ENCODE measurements around the gene KCNJ13.

Gene KCNJ13

DNA sequence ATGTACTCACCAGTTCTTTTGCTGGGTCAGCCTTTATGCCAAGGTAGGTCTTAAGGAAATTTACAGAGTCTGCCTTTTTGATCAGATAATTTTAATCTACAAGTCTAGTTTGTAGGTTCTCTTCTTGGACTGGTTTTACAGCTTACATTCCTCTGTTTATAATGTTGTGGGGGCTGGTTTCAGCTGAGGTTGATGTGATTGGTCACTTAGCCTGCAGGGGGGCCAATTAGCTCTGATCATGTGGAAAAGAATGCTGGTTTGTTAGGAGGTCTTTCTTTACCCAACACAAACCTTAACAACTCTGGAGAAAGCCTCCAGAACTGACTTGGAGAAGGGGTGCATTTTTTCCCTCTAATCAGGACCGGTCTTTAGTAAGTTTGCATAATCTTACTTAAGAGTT, at the start of gene KCNJ13:
Gene KCNJ13, minus strand, starts transcription at position 131 of the 400 bp plus-strand sequence. CDS start 5,203 bp downstream, outside the sequence.
- DNase-seq (ENCODE audit: low read depth) = no peak

GRCh38 chr2:232817756-232818155, 41.4 kb upstream of the KCNJ13 start:
- no peak for DNase-seq (ENCODE audit: low read depth)

DNA sequence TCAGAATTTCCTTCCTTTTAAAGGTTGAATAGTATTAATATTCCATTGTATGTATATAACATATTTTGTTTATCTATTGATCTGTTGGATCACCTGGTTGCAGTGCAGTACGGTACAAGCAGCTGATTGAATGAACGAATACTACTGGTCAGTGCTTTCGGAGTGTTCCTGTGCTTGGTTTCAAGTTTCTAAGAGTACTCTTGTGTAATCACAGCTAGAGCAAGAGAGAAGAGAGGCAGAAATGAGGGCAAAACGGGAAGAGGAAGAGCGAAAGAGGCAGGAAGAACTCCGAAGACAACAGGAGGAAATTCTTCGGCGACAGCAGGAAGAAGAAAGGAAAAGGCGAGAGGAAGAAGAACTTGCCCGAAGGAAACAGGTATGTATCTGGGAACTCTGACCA, 40.3 kb upstream of the KCNJ13 start:
- no peak for DNase-seq (ENCODE audit: low read depth)

DNA sequence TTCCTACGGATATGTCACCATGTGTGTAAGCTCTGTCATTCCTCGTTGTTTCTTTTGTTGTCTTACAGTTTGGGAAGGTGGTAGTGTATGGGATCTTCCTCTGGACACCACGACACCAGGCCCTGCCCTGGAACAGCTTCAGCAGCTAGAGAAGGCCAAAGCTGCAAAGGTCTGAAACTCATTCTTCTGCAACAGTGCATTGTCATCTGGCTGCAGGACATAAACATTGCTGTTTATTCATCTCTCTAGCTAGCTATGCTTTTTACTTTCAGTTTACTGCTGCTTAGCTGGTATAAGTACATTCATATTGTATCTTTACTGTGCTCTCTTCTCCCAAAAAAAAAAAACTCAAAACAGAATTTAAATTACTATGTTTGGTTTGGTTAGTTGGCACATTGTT, 39.2 kb upstream of the KCNJ13 start:
- no peak for DNase-seq (ENCODE audit: low read depth)

DNA sequence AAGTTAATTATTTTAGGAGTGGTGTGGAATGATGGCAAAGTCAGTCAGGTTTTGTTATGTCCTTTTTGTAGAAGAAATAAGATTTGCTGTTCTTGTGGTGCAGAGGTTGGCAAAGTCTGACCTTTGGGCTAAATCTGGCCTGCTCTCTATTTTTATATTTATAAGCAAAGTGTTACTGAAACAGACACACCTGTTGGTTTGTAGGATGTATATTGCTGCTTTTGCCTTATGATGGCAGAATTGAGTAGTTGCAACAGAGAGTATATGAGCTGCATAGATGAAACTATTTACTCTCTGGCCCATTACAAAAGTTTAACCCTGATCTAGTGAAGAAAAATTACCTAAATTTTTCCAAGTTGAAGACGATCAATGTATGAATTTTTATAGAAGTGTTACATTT, 34.1 kb upstream of the KCNJ13 start:
- DNase-seq (ENCODE audit: low read depth) = no peak

GRCh38 chr2:232809349-232810124, 33.2 kb upstream of the KCNJ13 start:
- no peak for DNase-seq (ENCODE audit: low read depth)

DNA sequence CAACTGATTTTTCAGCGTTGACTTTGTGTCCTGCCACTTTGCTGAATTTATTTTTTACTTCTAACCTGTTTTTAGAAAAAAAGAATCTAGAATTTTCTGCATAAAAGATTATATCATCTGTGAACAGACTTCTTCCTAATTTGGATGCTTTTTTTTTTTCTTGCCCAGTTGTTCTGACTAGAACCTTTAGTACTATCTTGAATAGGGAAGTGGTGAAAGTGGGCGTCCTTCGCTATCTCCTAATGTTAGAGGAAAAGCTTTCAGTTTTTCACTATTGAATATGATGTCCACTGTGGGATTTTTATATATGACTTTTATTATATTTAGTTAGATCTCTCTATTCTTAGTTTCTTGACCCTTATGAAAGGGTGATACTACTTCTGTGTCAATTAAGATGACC, 25.7 kb upstream of the KCNJ13 start:
- no peak for DNase-seq (ENCODE audit: low read depth)

GRCh38 chr2:232800166-232800565, 23.8 kb upstream of the KCNJ13 start:
- DNase-seq (ENCODE audit: low read depth) = no peak

DNA sequence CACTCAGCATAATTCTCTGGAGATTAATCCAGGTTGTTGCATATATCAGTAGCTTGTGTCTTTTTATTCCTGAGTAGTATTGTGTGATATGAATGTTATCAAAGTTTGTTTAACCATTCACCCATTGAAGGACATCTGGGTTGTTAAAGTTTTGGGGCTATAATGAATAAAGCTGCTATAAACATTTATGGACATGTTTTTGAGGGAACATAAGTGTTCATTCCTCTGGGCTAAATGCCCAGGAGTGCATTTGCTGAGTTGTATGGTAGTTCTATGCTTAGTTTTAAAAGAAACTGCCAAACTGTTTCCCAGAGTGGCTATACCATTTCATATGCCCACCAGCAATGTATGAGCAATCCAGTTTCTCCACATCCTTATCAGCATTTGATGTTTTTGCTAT, 21.8 kb upstream of the KCNJ13 start:
- DNase-seq (ENCODE audit: low read depth) = no peak

- DNase-seq (ENCODE audit: low read depth) = no peak
Measured at GRCh38 chr2:232795920-232796319, 19.6 kb upstream of the KCNJ13 start.

- DNase-seq (ENCODE audit: low read depth) = no peak
Measured at GRCh38 chr2:232794981-232795380, 18.6 kb upstream of the KCNJ13 start.

- DNase-seq (ENCODE audit: low read depth) = no peak
Measured at GRCh38 chr2:232793271-232793670, 16.9 kb upstream of the KCNJ13 start.

DNA sequence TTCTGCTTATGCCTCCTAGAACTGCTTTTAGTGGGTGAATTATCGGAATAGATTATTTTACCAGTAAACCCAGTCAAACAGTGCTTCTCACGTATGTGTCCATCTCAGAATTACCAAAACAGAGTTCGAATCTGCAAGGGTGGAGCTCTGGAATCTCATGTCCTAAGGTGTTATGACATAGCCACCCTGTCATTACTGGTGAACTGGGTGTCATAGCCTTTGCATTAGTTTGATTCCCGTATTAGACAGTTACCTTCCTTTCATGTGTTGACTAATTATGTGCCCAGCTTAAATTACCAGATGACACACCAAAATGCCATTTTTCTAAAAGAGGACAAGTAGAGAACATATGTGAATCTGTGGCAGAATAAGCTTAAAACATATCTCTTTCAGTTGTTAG, 15.2 kb upstream of the KCNJ13 start:
- no peak for DNase-seq (ENCODE audit: low read depth)

DNA sequence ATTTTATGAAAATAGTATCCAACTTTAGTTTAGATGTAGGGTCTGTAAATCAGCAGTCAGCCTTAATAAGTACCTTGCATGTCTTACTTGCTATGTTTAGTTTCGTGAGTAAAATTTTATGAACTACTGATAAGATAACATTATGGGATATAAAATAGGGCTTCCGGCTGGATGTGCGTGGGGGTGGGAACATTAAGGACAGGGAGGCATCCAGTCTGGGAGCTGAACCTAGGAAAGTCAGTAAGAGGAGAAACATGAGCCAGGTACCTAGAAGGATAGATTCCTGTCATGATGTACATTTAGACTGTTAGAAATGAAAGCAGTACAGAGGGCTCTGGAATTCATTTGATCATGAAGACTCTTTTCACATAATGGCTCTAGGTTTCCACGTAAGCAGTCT, 12.7 kb upstream of the KCNJ13 start:
- DNase-seq (ENCODE audit: low read depth) = no peak

DNA sequence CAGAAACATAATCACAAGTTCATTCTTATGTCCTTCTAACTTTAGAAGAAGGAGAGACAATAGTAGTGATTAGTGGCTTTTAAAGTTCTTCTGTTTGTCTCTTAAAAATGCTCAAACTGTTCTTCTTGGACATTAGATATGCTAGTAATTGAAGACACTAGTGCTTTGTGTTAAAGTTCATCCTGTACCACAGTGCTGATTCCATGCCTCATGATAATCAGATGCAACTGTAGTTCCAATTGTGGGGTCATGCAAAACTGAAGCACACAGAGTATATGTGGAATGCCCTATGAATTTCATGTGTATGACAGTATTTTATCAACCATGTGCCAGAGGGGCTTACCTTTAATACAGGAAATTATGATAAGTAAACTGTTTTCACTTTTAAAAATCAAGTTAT, 11.4 kb upstream of the KCNJ13 start:
- no peak for DNase-seq (ENCODE audit: low read depth)

DNA sequence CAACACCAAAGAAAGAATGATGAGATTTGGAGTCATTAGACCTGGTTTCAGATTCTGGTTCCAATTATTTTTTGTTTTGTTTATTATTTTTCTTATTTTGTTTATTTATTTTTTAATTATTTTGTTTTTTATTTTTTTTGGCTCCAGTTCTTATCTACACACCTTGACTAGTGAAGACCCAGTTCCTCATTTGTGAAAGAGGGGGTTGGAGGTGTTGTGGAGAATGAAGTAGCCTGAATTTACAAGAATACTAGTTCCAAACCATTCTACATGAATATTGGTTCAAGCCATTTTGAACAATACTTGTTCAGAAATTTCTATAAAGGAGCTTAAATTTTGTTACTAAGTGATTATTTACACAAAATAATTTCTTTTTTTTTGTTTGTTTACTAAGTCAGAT, 6.9 kb upstream of the KCNJ13 start:
- DNase-seq (ENCODE audit: low read depth) = no peak

- no peak for DNase-seq (ENCODE audit: low read depth)
Measured at GRCh38 chr2:232781765-232782164, 5.4 kb upstream of the KCNJ13 start.

- no peak for DNase-seq (ENCODE audit: low read depth)
Measured at GRCh38 chr2:232779934-232780333, 3.6 kb upstream of the KCNJ13 start.

GRCh38 chr2:232779465-232779864, 3.1 kb upstream of the KCNJ13 start:
- DNase-seq (ENCODE audit: low read depth) = no peak

GRCh38 chr2:232777276-232777675, 911 bp upstream of the KCNJ13 start:
- DNase-seq (ENCODE audit: low read depth) = no peak

- DNase-seq (ENCODE audit: low read depth) = no peak
Measured at GRCh38 chr2:232773815-232774214, 2.5 kb downstream of the KCNJ13 start.

- no peak for DNase-seq (ENCODE audit: low read depth)
Measured at GRCh38 chr2:232772531-232772930, 3.8 kb downstream of the KCNJ13 start.

GRCh38 chr2:232771870-232772269, 4.5 kb downstream of the KCNJ13 start:
- DNase-seq (ENCODE audit: low read depth) = no peak

- no peak for DNase-seq (ENCODE audit: low read depth)
Measured at GRCh38 chr2:232770207-232770606, 6.2 kb downstream of the KCNJ13 start.
